Measurements from ENCODE around the gene MADCAM1.

MADCAM1 gene

GRCh38 chr19:458091-459042 lies 37.9 kb upstream of the MADCAM1 start:
- H3K36me3 ChIP-seq, result no peaks in the 10 kb centered on the region
- DNase-seq, result no peak
- no peaks in the 10 kb centered on the region for H3K9me3 ChIP-seq
- H3K4me1 ChIP-seq, result no peaks in the 10 kb centered on the region
- TF ChIP-seq CTCF (IDR thresholded peaks at IDR 0.05; ENCODE audit: low read depth, low read length), result no peak
- H3K4me3 ChIP-seq (ENCODE audit: low read depth, low read length), result no peak overlapping the region
- peaks cover 18% of the 10 kb centered on the region for H3K27me3 ChIP-seq

GRCh38 chr19:459724-460511 lies 36.4 kb upstream of the MADCAM1 start:
- Histone ChIP-seq H3K36me3 (no peaks in the 10 kb centered on the region), H3K4me3 (ENCODE audit: low read depth, low read length) (peak overlapping the region; percentile 45), H3K4me1 (no peaks in the 10 kb centered on the region), H3K9me3 (no peaks in the 10 kb centered on the region), H3K27me3 (peaks cover 18% of the 10 kb centered on the region)
- no peak for TF ChIP-seq CTCF (IDR thresholded peaks at IDR 0.05; ENCODE audit: low read depth, low read length)
- peak; percentile 46 for DNase-seq

GRCh38 chr19:460877-461720 lies 35.2 kb upstream of the MADCAM1 start, which contains the start of gene SHC2:
SHC2 (minus strand) TSS chr19:461033; CDS start chr19:460996, 37 bp downstream.
- Histone ChIP-seq H3K9me3 (no peaks in the 10 kb centered on the region), H3K4me3 (ENCODE audit: low read depth, low read length) (peak within 1 kb of the TSS; percentile 45), H3K36me3 (no peaks in the 10 kb centered on the region), H3K4me1 (no peaks in the 10 kb centered on the region), H3K27me3 (peaks cover 18% of the 10 kb centered on the region)
- no peak for TF ChIP-seq CTCF (IDR thresholded peaks at IDR 0.05; ENCODE audit: low read depth, low read length)
- DNase-seq, result no peak

GRCh38 chr19:461721-462551 lies 34.4 kb upstream of the MADCAM1 start:
- H3K4me3 ChIP-seq (ENCODE audit: low read depth, low read length), result no peak overlapping the region
- H3K4me1 ChIP-seq, result no peaks in the 10 kb centered on the region
- H3K36me3 ChIP-seq, result no peaks in the 10 kb centered on the region
- H3K27me3 ChIP-seq, result peaks cover 18% of the 10 kb centered on the region
- no peak for TF ChIP-seq CTCF (IDR thresholded peaks at IDR 0.05; ENCODE audit: low read depth, low read length)
- peak; percentile 36 for DNase-seq
- H3K9me3 ChIP-seq, result no peaks in the 10 kb centered on the region

- Histone ChIP-seq H3K4me3 (ENCODE audit: low read depth, low read length) (no peak overlapping the region), H3K9me3 (no peaks in the 10 kb centered on the region), H3K27me3 (peaks cover 18% of the 10 kb centered on the region), H3K4me1 (no peaks in the 10 kb centered on the region), H3K36me3 (no peaks in the 10 kb centered on the region)
- DNase-seq, result no peak
- no peak for TF ChIP-seq CTCF (IDR thresholded peaks at IDR 0.05; ENCODE audit: low read depth, low read length)
These were observed 32.6 kb upstream of the MADCAM1 start for GRCh38 chr19:463483-464207.
